GM12892 (cell line): ENCODE data around the gene CHL1.

Experiments used
- POLR2A ChIP-seq: IDR thresholded peaks from 2 replicates; pipeline ENCODE4 v1.6.1; 2011; ENCODE audit warnings: low read depth, low read length, control low read depth
- POLR2AphosphoS5 ChIP-seq: IDR thresholded peaks from 2 replicates; pipeline ENCODE4 v1.6.1; 2011; ENCODE audit warnings: low read depth, low read length, control low read depth
- TAF1 ChIP-seq: IDR thresholded peaks from 2 replicates; pipeline ENCODE4 v1.6.1; 2011; ENCODE audit warnings: low read depth, mild to moderate bottlenecking, control low read depth, low read length, borderline replicate concordance

DNA sequence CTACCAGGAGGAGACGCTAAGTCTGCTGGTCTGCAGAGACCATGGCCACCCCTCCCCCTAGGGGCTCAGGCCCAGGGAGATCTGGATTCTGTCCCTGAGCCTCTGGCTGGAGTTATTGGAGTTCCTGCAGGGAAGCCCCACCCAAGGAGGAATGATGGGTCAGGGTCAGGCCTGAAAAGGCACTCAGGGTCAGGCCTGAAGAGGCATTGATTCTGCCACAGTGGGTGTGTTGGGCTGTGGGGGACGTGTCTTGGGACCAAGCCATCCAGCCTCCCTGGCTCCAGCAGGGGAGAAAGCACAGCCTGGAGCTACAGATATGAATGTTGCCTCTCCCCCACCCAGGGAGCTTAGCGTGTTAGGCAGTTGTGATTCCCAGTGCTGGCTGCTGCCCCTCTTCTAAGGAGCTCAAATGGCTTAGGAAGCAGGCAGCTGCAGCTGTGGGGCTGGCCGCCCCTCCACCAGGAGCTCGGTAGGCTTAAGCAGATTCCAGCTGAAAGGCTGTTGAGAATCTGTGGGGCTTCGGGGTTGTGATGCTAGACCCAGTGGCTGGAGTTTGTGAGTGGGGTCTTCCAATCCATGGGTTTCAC lies 176.7 kb downstream of the CHL1 start:
- TF ChIP-seq POLR2A = no peak
- no peak for TF ChIP-seq POLR2AphosphoS5
- TF ChIP-seq TAF1 = no peak
